ENCODE results near the gene ZSWIM9.

The ZSWIM9 gene

GRCh38 chr19:48169939-48170803, at the start of gene ZSWIM9, which contains the start of gene LIG1:
ZSWIM9 (plus strand) TSS chr19:48170680; CDS start chr19:48171803, 1,123 bp downstream.
LIG1 (minus strand) TSS chr19:48170344; CDS start chr19:48165566, 4,778 bp downstream.
- DNase-seq = peak; percentile 92

- no peak for DNase-seq
Measured at GRCh38 chr19:48121066-48121465, 49.4 kb upstream of the ZSWIM9 start.

GRCh38 chr19:48121909-48122371, 48.5 kb upstream of the ZSWIM9 start:
- DNase-seq = no peak

- no peak for DNase-seq
Measured at GRCh38 chr19:48122421-48122820, 48.1 kb upstream of the ZSWIM9 start.

- no peak for DNase-seq
Measured at GRCh38 chr19:48123907-48124651, 46.4 kb upstream of the ZSWIM9 start.

- no peak for DNase-seq
Measured at GRCh38 chr19:48127561-48127960, 42.9 kb upstream of the ZSWIM9 start.

- DNase-seq = no peak
Measured at GRCh38 chr19:48133094-48133493, 37.4 kb upstream of the ZSWIM9 start.

GRCh38 chr19:48135411-48135810, 35.1 kb upstream of the ZSWIM9 start:
- DNase-seq = no peak

GRCh38 chr19:48136547-48136946, 33.9 kb upstream of the ZSWIM9 start:
- no peak for DNase-seq

- no peak for DNase-seq
Measured at GRCh38 chr19:48137411-48137810, 33.1 kb upstream of the ZSWIM9 start.

- no peak for DNase-seq
Measured at GRCh38 chr19:48139053-48139452, 31.4 kb upstream of the ZSWIM9 start.

- DNase-seq = no peak
Measured at GRCh38 chr19:48147597-48148175, 22.8 kb upstream of the ZSWIM9 start.

- DNase-seq = no peak
Measured at GRCh38 chr19:48148576-48148975, 21.9 kb upstream of the ZSWIM9 start.

- DNase-seq = no peak
Measured at GRCh38 chr19:48149430-48149829, 21.1 kb upstream of the ZSWIM9 start.

GRCh38 chr19:48152551-48152950, 17.9 kb upstream of the ZSWIM9 start:
- DNase-seq = no peak

GRCh38 chr19:48154003-48154402, 16.5 kb upstream of the ZSWIM9 start:
- no peak for DNase-seq

GRCh38 chr19:48158210-48158790, 12.2 kb upstream of the ZSWIM9 start:
- no peak for DNase-seq

GRCh38 chr19:48168689-48169088, 1.8 kb upstream of the ZSWIM9 start:
- DNase-seq = no peak

- peak; percentile 64 for DNase-seq
Measured at GRCh38 chr19:48169578-48169938, 922 bp upstream of the ZSWIM9 start.

GRCh38 chr19:48170817-48171347, 402 bp downstream of the ZSWIM9 start:
- DNase-seq = no peak

- DNase-seq = no peak
Measured at GRCh38 chr19:48171710-48172109, 1.2 kb downstream of the ZSWIM9 start.

- DNase-seq = no peak
Measured at GRCh38 chr19:48174445-48175030, 4.1 kb downstream of the ZSWIM9 start.

GRCh38 chr19:48175578-48175977, 5.1 kb downstream of the ZSWIM9 start:
- no peak for DNase-seq
